BLaER1 treated with 17β-estradiol and CSF1 and Interleukin-3, amounts not matched to agents 10 nM and 100 nM (cell line): Measurements from ENCODE around the gene MTUS2.

Experiments
- H3K27ac ChIP-seq, 11 experiments: shearing (Covaris generic); formaldehyde crosslinking; 2 replicates each; pipeline ENCODE4 v1.8.1; 2022
- H3K27me3 ChIP-seq, 11 experiments: shearing (Covaris generic); formaldehyde crosslinking; 2 replicates each; pipeline ENCODE4 v1.8.1; 2022
- H3K36me3 ChIP-seq, 11 experiments: shearing (Covaris generic); formaldehyde crosslinking; 2 replicates each; pipeline ENCODE4 v1.8.1; 2022
- H3K4me1 ChIP-seq, 10 experiments: shearing (Covaris generic); formaldehyde crosslinking; 2 replicates each; pipeline ENCODE4 v1.8.1; 2022
- H3K4me2 ChIP-seq, 11 experiments: shearing (Covaris generic); formaldehyde crosslinking; 2 replicates each; pipeline ENCODE4 v1.8.1; 2022
- H3K4me3 ChIP-seq, 10 experiments: shearing (Covaris generic); formaldehyde crosslinking; 2 replicates each; pipeline ENCODE4 v1.8.1; 2022
- H3K9ac ChIP-seq, 11 experiments: shearing (Covaris generic); formaldehyde crosslinking; 2 replicates each; pipeline ENCODE4 v1.8.1; 2022
- H3K9me3 ChIP-seq, 11 experiments: shearing (Covaris generic); formaldehyde crosslinking; replicated peaks in 1 of 11; 2 replicates each; pipeline ENCODE4 v1.8.1; 2022
- H4K20me1 ChIP-seq, 11 experiments: shearing (Covaris generic); formaldehyde crosslinking; 2 replicates each; pipeline ENCODE4 v1.8.1; 2022
- Cebpa-rat ChIP-seq, 11 experiments: shearing (Covaris generic); IDR thresholded peaks; 2 replicates each; pipeline ENCODE4 v1.8.1; 2022

Gene MTUS2

GRCh38 chr13:29000826-29001225 lies 180.7 kb downstream of the MTUS2 start:
- Histone ChIP-seq H4K20me1 (no peaks in the 10 kb centered on the region; a peak in 1 of 22 replicates), H3K4me1 (no peaks in the 10 kb centered on the region), H3K4me3 (no peak overlapping the region), H3K27me3 (no peaks in the 10 kb centered on the region), H3K27ac (no peak overlapping the region), H3K36me3 (no peaks in the 10 kb centered on the region), H3K9me3 (peaks cover 6 to 22% (median 14%) of the 10 kb centered on the region in 11 experiments; a peak in 16 of 22 replicates), H3K4me2 (no peak overlapping the region), H3K9ac (no peak overlapping the region)
- TF ChIP-seq Cebpa-rat (IDR thresholded peaks at IDR 0.05): no peak

- no peaks in the 10 kb centered on the region for H3K4me1 ChIP-seq
- no peak overlapping the region for H3K27ac ChIP-seq
- peaks cover 0 to 8% (median 6%) of the 10 kb centered on the region in 11 experiments; a peak in 12 of 22 replicates for H3K9me3 ChIP-seq
- H3K4me3 ChIP-seq: no peak overlapping the region
- H3K9ac ChIP-seq: no peak overlapping the region
- no peak for TF ChIP-seq Cebpa-rat (IDR thresholded peaks at IDR 0.05)
- H3K27me3 ChIP-seq: no peaks in the 10 kb centered on the region
- no peaks in the 10 kb centered on the region for H3K36me3 ChIP-seq
- no peaks in the 10 kb centered on the region; a peak in 1 of 22 replicates for H4K20me1 ChIP-seq
- H3K4me2 ChIP-seq: no peak overlapping the region
Observed at GRCh38 chr13:29005035-29005762, 185.1 kb downstream of the MTUS2 start.

GRCh38 chr13:29005763-29006120 lies 185.6 kb downstream of the MTUS2 start:
- Histone ChIP-seq H3K4me3 (no peak overlapping the region), H3K9me3 (peaks cover 0 to 2% (median 1%) of the 10 kb centered on the region in 11 experiments; a peak in 9 of 22 replicates), H4K20me1 (no peaks in the 10 kb centered on the region; a peak in 1 of 22 replicates), H3K9ac (no peak overlapping the region), H3K4me1 (no peaks in the 10 kb centered on the region), H3K36me3 (no peaks in the 10 kb centered on the region), H3K4me2 (no peak overlapping the region), H3K27me3 (no peaks in the 10 kb centered on the region), H3K27ac (no peak overlapping the region)
- TF ChIP-seq Cebpa-rat (IDR thresholded peaks at IDR 0.05): no peak

GRCh38 chr13:29006359-29006850 lies 186.3 kb downstream of the MTUS2 start:
- H3K27me3 ChIP-seq: no peaks in the 10 kb centered on the region
- H3K4me2 ChIP-seq: no peak overlapping the region
- H3K27ac ChIP-seq: no peak overlapping the region
- H3K9me3 ChIP-seq: no peaks in the 10 kb centered on the region
- H4K20me1 ChIP-seq: no peaks in the 10 kb centered on the region; a peak in 1 of 22 replicates
- H3K9ac ChIP-seq: no peak overlapping the region
- TF ChIP-seq Cebpa-rat (IDR thresholded peaks at IDR 0.05): no peak
- H3K36me3 ChIP-seq: no peaks in the 10 kb centered on the region
- no peak overlapping the region for H3K4me3 ChIP-seq
- no peaks in the 10 kb centered on the region for H3K4me1 ChIP-seq

- H3K9me3 ChIP-seq: no peaks in the 10 kb centered on the region
- no peaks in the 10 kb centered on the region for H3K27me3 ChIP-seq
- H3K36me3 ChIP-seq: no peaks in the 10 kb centered on the region
- no peak overlapping the region for H3K4me2 ChIP-seq
- no peak overlapping the region for H3K27ac ChIP-seq
- H4K20me1 ChIP-seq: no peaks in the 10 kb centered on the region; a peak in 1 of 22 replicates
- no peak overlapping the region for H3K9ac ChIP-seq
- H3K4me1 ChIP-seq: no peaks in the 10 kb centered on the region
- no peak for TF ChIP-seq Cebpa-rat (IDR thresholded peaks at IDR 0.05)
- no peak overlapping the region for H3K4me3 ChIP-seq
Observed at GRCh38 chr13:29008296-29008695, 188.2 kb downstream of the MTUS2 start.

GRCh38 chr13:29020314-29020713 lies 200.2 kb downstream of the MTUS2 start:
- H3K9me3 ChIP-seq: no peaks in the 10 kb centered on the region
- peaks cover 23 to 30% (median 26%) of the 10 kb centered on the region in 10 experiments for H3K4me1 ChIP-seq
- H3K9ac ChIP-seq: peak overlapping the region in 3 of 11 experiments; percentile 5 to 14 (median 11); a peak in 1 of 22 replicates
- H3K27me3 ChIP-seq: no peaks in the 10 kb centered on the region
- H3K27ac ChIP-seq: peak overlapping the region in 5 of 11 experiments; percentile 26 to 54 (median 32); a peak in 8 of 22 replicates
- peak overlapping the region; percentile 48 to 77 (median 60); a peak in 21 of 22 replicates for H3K4me2 ChIP-seq
- no peaks in the 10 kb centered on the region for H4K20me1 ChIP-seq
- H3K36me3 ChIP-seq: no peaks in the 10 kb centered on the region
- no peak overlapping the region; a peak in 1 of 20 replicates for H3K4me3 ChIP-seq
- no peak for TF ChIP-seq Cebpa-rat (IDR thresholded peaks at IDR 0.05)

GRCh38 chr13:29021311-29021710 lies 201.2 kb downstream of the MTUS2 start:
- Histone ChIP-seq H3K9me3 (0 out of 22 replicates have a peak, but pooled peaks cover 0 to 1% (median 0%) of the 10 kb centered on the region in 11 experiments), H3K4me1 (peaks cover 23 to 30% (median 26%) of the 10 kb centered on the region in 10 experiments), H3K4me2 (peak overlapping the region; percentile 48 to 77 (median 60); a peak in 20 of 22 replicates), H3K4me3 (no peak overlapping the region), H3K36me3 (no peaks in the 10 kb centered on the region), H4K20me1 (no peaks in the 10 kb centered on the region), H3K27ac (no peak overlapping the region), H3K27me3 (no peaks in the 10 kb centered on the region), H3K9ac (no peak overlapping the region)
- no peak for TF ChIP-seq Cebpa-rat (IDR thresholded peaks at IDR 0.05)

- no peak for TF ChIP-seq Cebpa-rat (IDR thresholded peaks at IDR 0.05)
- no peaks in the 10 kb centered on the region for H3K36me3 ChIP-seq
- H3K4me1 ChIP-seq: peaks cover 23 to 30% (median 26%) of the 10 kb centered on the region in 10 experiments
- H4K20me1 ChIP-seq: no peaks in the 10 kb centered on the region
- H3K27ac ChIP-seq: no peak overlapping the region
- 0 out of 22 replicates have a peak, but pooled peaks cover 0 to 4% (median 0%) of the 10 kb centered on the region in 11 experiments for H3K9me3 ChIP-seq
- H3K9ac ChIP-seq: no peak overlapping the region
- H3K4me2 ChIP-seq: peak overlapping the region in 9 of 11 experiments; percentile 10 to 77 (median 59); a peak in 10 of 22 replicates
- no peaks in the 10 kb centered on the region for H3K27me3 ChIP-seq
- no peak overlapping the region for H3K4me3 ChIP-seq
Observed at GRCh38 chr13:29021717-29022116, 201.6 kb downstream of the MTUS2 start.

GRCh38 chr13:29022410-29022809 lies 202.3 kb downstream of the MTUS2 start:
- Histone ChIP-seq H3K27ac (no peak overlapping the region), H3K27me3 (no peaks in the 10 kb centered on the region), H3K4me3 (no peak overlapping the region), H3K9me3 (peaks cover 0 to 5% (median 2%) of the 10 kb centered on the region in 11 experiments; a peak in 8 of 22 replicates), H3K4me2 (no peak overlapping the region), H3K36me3 (no peaks in the 10 kb centered on the region), H3K9ac (no peak overlapping the region), H3K4me1 (peaks cover 23 to 30% (median 26%) of the 10 kb centered on the region in 10 experiments), H4K20me1 (no peaks in the 10 kb centered on the region)
- no peak for TF ChIP-seq Cebpa-rat (IDR thresholded peaks at IDR 0.05)
